A673 (cell line): ENCODE results near the gene PRSS3.

ENCODE experiments used
- CTCF ChIP-seq: fragments of 300-800, 200-600 bp; sonication (generic); conservative IDR thresholded peaks from 2 replicates; pipeline ENCODE4 v1.5.1; 2017; ENCODE audit warnings: low read depth, mild to moderate bottlenecking, antibody characterized with exemption, low read length, moderate library complexity, mixed read lengths
- EZH2 ChIP-seq: fragments of 200-600 bp; sonication (generic); IDR thresholded peaks from 2 replicates; pipeline ENCODE4 v1.6.1; 2017; ENCODE audit warnings: borderline replicate concordance, low read depth, mild to moderate bottlenecking, mixed read lengths, antibody characterized with exemption, low read length; ENCODE audit not compliant: poor library complexity, severe bottlenecking

- no peak for TF ChIP-seq CTCF
- no peak for TF ChIP-seq EZH2
These were observed 23.6 kb downstream of the PRSS3 start for GRCh38 chr9:33818847-33819500.
